Transverse colon (tissue), 4 donors: Measurements from ENCODE around the gene MYRIP. TPM values are rescaled to one million over a fixed set of nuclear protein-coding genes. Genes with fewer than 3 reads are reported as not detected.

Experiments used
- DNase-seq: peaks from one replicate; pipeline ENCODE4 v3.0.0-alpha.2; 2019
- H3K27ac ChIP-seq, 4 donors: fragments of 200-600 bp; sonication (generic); 2 replicates each; pipeline ENCODE4 v1.5.1; 2016 to 2018; ENCODE audit warnings: inconsistent platforms in 4 of 4
- H3K27me3 ChIP-seq: fragments of 200-600 bp; sonication (generic); 2 replicates; pipeline ENCODE4 v1.5.1; 2017; ENCODE audit warnings: inconsistent platforms
- H3K36me3 ChIP-seq, 4 donors: fragments of 200-600 bp; sonication (generic); 2 replicates each; pipeline ENCODE4 v1.5.1; 2017 to 2019; ENCODE audit warnings: inconsistent platforms in 4 of 4
- H3K4me1 ChIP-seq, 4 donors: fragments of 200-600 bp; sonication (generic); 2 replicates each; pipeline ENCODE4 v1.5.1; 2017 to 2020; ENCODE audit warnings: inconsistent platforms in 4 of 4
- H3K4me3 ChIP-seq, 4 donors: fragments of 200-600 bp; sonication (generic); 1 replicate in 1 of 4; 2 replicates in 3 of 4; pipeline versions ENCODE4 v1.5.1 to v1.6.1; 2017 to 2019; ENCODE audit warnings: inconsistent platforms in 4 of 4
- H3K9me3 ChIP-seq, 2 donors: fragments of 200-600 bp; sonication (generic); 2 replicates each; pipeline ENCODE4 v1.5.1; 2017 to 2019; ENCODE audit warnings: inconsistent platforms in 2 of 2
- CTCF ChIP-seq, 5 experiments: fragments of 200-600 bp in 3 of 5; fragments of 450-650 bp in 2 of 5; sonication (generic) in 3 of 5; IDR thresholded peaks; 1 replicate in 2 of 5; 2 replicates in 3 of 5; pipeline ENCODE4 v1.5.1; 2016 to 2017; ENCODE audit warnings: antibody characterized with exemption in 5 of 5, inconsistent platforms in 3 of 5, mild to moderate bottlenecking in 2 of 5, moderate library complexity in 1 of 5
- EP300 ChIP-seq: sonication (generic); formaldehyde crosslinking; IDR thresholded peaks from one replicate; pipeline ENCODE4 v1.6.1; 2017; ENCODE audit warnings: antibody characterized with exemption, low read depth
- POLR2A ChIP-seq: fragments of 450-650 bp; IDR thresholded peaks from one replicate; pipeline ENCODE4 v1.6.1; 2016; ENCODE audit warnings: antibody characterized with exemption, mild to moderate bottlenecking, moderate library complexity
- POLR2AphosphoS5 ChIP-seq, 3 donors: sonication (generic); formaldehyde crosslinking; IDR thresholded peaks; one replicate each; pipeline ENCODE4 v1.6.1; 2016; ENCODE audit warnings: antibody characterized with exemption in 3 of 3
- WGBS, 2 donors: methylation state at CpG; one replicate each; pipeline ENCODE4 v1.1.5; 2018; ENCODE audit warnings: low coverage in 1 of 2; 5-methylcytosine and 5-hydroxymethylcytosine counted together
- in situ Hi-C, 4 donors: fragments of 200-750 bp; cut with MboI; loops; one replicate each; pipeline versions ENCODE4 v1.15.0 to v1.15.1; 2017; ENCODE audit warnings: low sequenced_read_pairs in 3 of 4, low pct_ligation_motif_present in 1 of 4, low pct_unique_long_range_greater_than_20kb in 1 of 4
- intact Hi-C: fragments of 100-400 bp; cut with DNase I; formaldehyde crosslinking; loops from one replicate; pipeline ENCODE4 v1.15.1; 2023; ENCODE audit warnings: low total_unique reads
- total RNA-seq, 4 donors: library from RNA; depleted of rRNA; stranded (reverse); fragments of >200 nt; gene quantifications; one replicate each; pipeline ENCODE4 v1.1.0, GENCODE V29; 2016

Gene MYRIP
- total RNA-seq, 4 donors from 2014 or later = 2.6 to 19.7 (median 5.4) TPM

DNA sequence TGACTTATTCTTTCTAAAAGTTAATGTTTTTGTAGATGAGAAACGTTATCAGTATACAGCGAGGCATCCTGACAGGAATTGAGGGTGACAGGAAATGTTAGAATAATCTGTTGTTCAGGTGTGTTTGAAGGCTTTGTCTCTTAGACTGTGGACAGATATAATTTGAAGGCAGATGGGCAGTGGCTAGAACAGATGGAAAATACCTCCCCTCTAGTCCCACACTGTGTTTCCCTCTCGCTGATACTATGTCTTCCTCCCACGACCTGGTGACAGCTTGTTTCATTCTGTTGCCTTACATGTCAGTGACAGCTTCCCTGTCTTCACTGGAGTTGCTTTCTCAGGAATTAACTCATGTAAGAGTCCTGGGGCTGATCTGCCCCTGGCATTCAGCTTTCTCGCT is 125.3 kb downstream of the MYRIP start:
- TF ChIP-seq EP300 = no peak
- TF ChIP-seq POLR2AphosphoS5 (IDR thresholded peaks at IDR 0.05) = no peak
- TF ChIP-seq POLR2A = no peak
- TF ChIP-seq CTCF (IDR thresholded peaks at IDR 0.05) = no peak
- H3K4me3 ChIP-seq = no peak overlapping the region
- no peaks in the 10 kb centered on the region for H3K27me3 ChIP-seq
- no peaks in the 10 kb centered on the region for H3K9me3 ChIP-seq
- no peak for DNase-seq
- WGBS, 2 donors = 59 to 76% methylated on average over 5 of the region's 5 CpGs
- intact Hi-C loops (no loop called here), in situ Hi-C loops (no loop called here)
- no peak overlapping the region for H3K27ac ChIP-seq
- no peaks in the 10 kb centered on the region for H3K36me3 ChIP-seq
- H3K4me1 ChIP-seq = peaks cover 0 to 18% (median 0%) of the 10 kb centered on the region in 4 donors

DNA sequence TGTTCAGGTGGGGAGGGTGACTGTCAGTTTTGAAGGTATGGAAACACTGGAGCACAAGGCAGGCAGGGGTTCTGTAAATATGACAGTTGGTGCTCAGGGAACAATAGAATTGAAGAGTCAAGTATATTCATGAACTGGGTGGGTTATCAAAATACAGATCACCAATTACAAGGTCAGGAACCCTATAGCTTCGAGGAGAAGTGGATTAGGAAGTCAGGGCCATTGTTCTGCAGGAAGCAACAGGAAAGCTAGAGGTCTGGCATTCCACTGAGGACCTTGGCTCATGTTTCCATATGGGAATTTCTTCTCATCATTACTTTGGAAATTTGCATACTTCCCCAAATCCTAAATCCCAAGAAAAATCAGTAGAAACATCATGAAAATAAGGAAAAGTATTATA is 125.9 kb downstream of the MYRIP start:
- Histone ChIP-seq H3K9me3 (no peaks in the 10 kb centered on the region), H3K27me3 (no peaks in the 10 kb centered on the region), H3K4me3 (no peak overlapping the region), H3K36me3 (no peaks in the 10 kb centered on the region), H3K27ac (no peak overlapping the region), H3K4me1 (peaks cover 0 to 18% (median 0%) of the 10 kb centered on the region in 4 donors)
- no peak for TF ChIP-seq EP300
- TF ChIP-seq POLR2AphosphoS5 (IDR thresholded peaks at IDR 0.05) = no peak
- TF ChIP-seq CTCF (IDR thresholded peaks at IDR 0.05) = no peak
- TF ChIP-seq POLR2A = no peak
- 60 to 65% methylated on average over 1 of the region's 1 CpG for WGBS, 2 donors
- DNase-seq = no peak
- intact Hi-C loops = no loop called here
- in situ Hi-C loops = no loop called here

- Histone ChIP-seq H3K27ac (no peak overlapping the region), H3K36me3 (no peaks in the 10 kb centered on the region), H3K4me1 (peaks cover 0 to 22% (median 0%) of the 10 kb centered on the region in 4 donors), H3K27me3 (no peaks in the 10 kb centered on the region), H3K4me3 (no peak overlapping the region), H3K9me3 (no peaks in the 10 kb centered on the region)
- intact Hi-C loops = no loop called here
- TF ChIP-seq POLR2A (no peak), POLR2AphosphoS5 (IDR thresholded peaks at IDR 0.05) (no peak), CTCF (IDR thresholded peaks at IDR 0.05) (no peak), EP300 (no peak)
- in situ Hi-C loops = no loop called here
- 76 to 80% methylated on average over 1 of the region's 1 CpG for WGBS, 2 donors
- no peak for DNase-seq
These were observed 127.4 kb downstream of the MYRIP start for GRCh38 chr3:39936848-39937247.

- no peak for TF ChIP-seq EP300
- TF ChIP-seq POLR2A = no peak
- TF ChIP-seq POLR2AphosphoS5 (IDR thresholded peaks at IDR 0.05) = no peak
- TF ChIP-seq CTCF (IDR thresholded peaks at IDR 0.05) = no peak
- Histone ChIP-seq H3K36me3 (no peaks in the 10 kb centered on the region), H3K27me3 (no peaks in the 10 kb centered on the region), H3K9me3 (no peaks in the 10 kb centered on the region), H3K4me1 (peaks cover 0 to 22% (median 0%) of the 10 kb centered on the region in 4 donors), H3K27ac (no peak overlapping the region), H3K4me3 (no peak overlapping the region)
- intact Hi-C loops (no loop called here), in situ Hi-C loops (no loop called here)
- DNase-seq = no peak
These were observed 127.9 kb downstream of the MYRIP start for GRCh38 chr3:39937315-39937714.
